Fibroblast of mammary gland (primary cell): Measurements from ENCODE around the gene PHACTR2.
A peak's percentile ranks its signal among the peaks of the same experiment; 100 is the strongest.

Experiments
- DNase-seq: peaks from one replicate; pipeline ENCODE4 v3.0.0-alpha.2; 2010; ENCODE audit warnings: low read depth
- H3K4me3 ChIP-seq: 2 replicates; pipeline ENCODE4 v1.5.1; 2011; ENCODE audit warnings: low read depth, mild to moderate bottlenecking, low read length, moderate library complexity; ENCODE audit not compliant: control insufficient read depth
- TF ChIP-seq, protein P1 (sequence below): conservative IDR thresholded peaks from 2 replicates; pipeline ENCODE4 v1.5.1; 2011; ENCODE audit warnings: low read depth, low read length, inconsistent platforms; ENCODE audit not compliant: control insufficient read depth, insufficient read depth

The PHACTR2 gene

GRCh38 chr6:143803769-143804568 is 126.2 kb downstream of the PHACTR2 start:
- TF ChIP-seq, protein P1, sequence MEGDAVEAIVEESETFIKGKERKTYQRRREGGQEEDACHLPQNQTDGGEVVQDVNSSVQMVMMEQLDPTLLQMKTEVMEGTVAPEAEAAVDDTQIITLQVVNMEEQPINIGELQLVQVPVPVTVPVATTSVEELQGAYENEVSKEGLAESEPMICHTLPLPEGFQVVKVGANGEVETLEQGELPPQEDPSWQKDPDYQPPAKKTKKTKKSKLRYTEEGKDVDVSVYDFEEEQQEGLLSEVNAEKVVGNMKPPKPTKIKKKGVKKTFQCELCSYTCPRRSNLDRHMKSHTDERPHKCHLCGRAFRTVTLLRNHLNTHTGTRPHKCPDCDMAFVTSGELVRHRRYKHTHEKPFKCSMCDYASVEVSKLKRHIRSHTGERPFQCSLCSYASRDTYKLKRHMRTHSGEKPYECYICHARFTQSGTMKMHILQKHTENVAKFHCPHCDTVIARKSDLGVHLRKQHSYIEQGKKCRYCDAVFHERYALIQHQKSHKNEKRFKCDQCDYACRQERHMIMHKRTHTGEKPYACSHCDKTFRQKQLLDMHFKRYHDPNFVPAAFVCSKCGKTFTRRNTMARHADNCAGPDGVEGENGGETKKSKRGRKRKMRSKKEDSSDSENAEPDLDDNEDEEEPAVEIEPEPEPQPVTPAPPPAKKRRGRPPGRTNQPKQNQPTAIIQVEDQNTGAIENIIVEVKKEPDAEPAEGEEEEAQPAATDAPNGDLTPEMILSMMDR: no peak
- no peak for DNase-seq
- H3K4me3 ChIP-seq: no peak overlapping the region

DNA sequence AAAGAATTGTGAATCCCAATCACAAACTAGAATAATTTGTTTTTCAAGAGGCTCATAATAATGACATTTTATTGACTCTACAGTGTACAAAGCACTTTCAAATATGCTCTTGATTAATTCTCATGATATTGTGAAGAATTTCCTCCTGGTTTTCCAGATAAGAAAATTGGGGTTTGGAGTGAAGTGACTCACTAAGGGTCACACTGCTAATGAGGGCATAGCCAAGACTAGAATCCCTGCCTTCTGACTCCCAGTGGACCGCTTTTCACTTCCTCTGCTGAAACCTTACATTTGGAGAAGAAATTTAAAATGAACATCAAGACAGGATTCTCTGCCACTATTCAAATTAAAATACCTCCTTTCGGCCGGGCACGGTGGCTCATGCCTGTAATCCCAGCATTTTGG is 127.1 kb downstream of the PHACTR2 start:
- DNase-seq: peak; percentile 24
- H3K4me3 ChIP-seq: no peak overlapping the region
- TF ChIP-seq, protein P1: no peak

DNA sequence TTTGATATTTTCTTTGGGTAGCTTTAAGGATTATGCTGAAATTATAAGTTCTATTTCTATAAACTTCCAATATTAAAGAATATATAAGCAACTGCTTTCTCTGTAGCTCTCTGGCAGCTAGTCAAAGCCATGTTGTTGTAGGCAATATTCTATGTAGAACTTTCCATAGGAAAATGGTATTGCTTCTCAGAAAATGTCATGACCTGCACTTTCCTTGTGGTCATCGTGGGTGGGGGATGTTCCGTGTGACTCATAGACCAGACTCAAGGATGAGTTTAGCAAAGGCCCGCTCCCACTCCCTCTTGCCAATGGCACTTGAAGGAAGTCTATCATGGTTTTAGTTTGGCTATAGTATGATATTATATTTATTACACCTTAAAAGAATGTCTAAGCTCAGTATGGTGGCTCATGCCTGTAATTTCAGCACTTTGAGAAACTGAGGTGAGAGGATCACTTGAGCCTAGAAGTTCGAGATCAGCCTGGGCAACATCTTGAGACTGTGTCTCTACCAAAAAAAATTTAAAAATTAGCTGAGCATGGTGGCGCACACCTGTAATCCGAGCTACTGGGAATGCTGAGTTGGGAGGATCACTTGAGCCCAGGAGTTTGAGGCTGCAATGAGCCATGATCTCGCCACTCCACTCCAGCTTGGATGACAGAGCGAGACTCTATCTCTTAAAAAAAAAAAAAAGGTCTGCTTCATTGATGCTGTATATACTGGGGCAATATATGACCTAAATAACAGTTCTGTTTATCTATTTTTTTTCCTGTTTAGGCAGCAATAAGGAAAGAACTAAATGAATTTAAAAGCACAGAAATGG is 128.7 kb downstream of the PHACTR2 start:
- peak; percentile 86 for DNase-seq
- TF ChIP-seq, protein P1: no peak

GRCh38 chr6:143807103-143807772 is 129.5 kb downstream of the PHACTR2 start:
- no peak overlapping the region for H3K4me3 ChIP-seq
- DNase-seq: no peak
- TF ChIP-seq, protein P1: no peak

More for the DNA sequence above, 128.7 kb downstream of the PHACTR2 start:
- no peak overlapping the region for H3K4me3 ChIP-seq

DNA sequence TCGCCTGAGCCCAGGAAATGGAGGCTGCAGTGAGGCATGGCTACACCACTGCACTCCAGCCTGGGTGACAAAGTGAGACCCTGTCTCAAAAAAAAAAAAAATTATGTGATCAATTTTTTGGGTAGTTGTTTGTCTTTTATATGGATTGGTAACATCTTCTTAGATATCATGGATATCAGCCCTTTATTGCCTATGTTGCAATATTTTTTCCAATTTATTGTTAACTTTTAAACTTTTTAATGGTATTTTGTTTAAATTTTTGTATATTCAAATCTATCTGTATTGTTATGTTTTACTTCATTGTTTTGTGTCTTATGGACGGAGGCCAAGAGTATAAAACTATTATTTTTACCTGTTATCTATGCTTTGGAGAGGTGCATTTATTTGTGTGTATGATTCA is 133.0 kb downstream of the PHACTR2 start:
- no peak overlapping the region for H3K4me3 ChIP-seq
- no peak for DNase-seq
- TF ChIP-seq, protein P1: no peak

- no peak overlapping the region for H3K4me3 ChIP-seq
- TF ChIP-seq, protein P1: no peak
- DNase-seq: no peak
Measured at GRCh38 chr6:143811501-143812157, 133.9 kb downstream of the PHACTR2 start.
